Islet precursor cell (in vitro differentiated cells): ENCODE results near the gene KIRREL2.
A peak's percentile ranks its signal among the peaks of the same experiment; 100 is the strongest.
"Not testable (repeated sequence)": the region's sequence is repeated elsewhere in the genome, so short reads cannot be mapped to it uniquely, and the experiment has no call there.

Source experiments
- DNase-seq: peaks from one replicate; pipeline ENCODE4 v3.0.0-alpha.2; 2018

The KIRREL2 gene

GRCh38 chr19:35856546-35857149 lies at the start of gene KIRREL2:
TSS of gene KIRREL2 (plus strand) at chr19:35856911. CDS start at chr19:35857120, 209 bp downstream.
- peak; percentile 70 for DNase-seq

- DNase-seq = no peak
These were observed 49.1 kb upstream of the KIRREL2 start for GRCh38 chr19:35807633-35808032.

DNA sequence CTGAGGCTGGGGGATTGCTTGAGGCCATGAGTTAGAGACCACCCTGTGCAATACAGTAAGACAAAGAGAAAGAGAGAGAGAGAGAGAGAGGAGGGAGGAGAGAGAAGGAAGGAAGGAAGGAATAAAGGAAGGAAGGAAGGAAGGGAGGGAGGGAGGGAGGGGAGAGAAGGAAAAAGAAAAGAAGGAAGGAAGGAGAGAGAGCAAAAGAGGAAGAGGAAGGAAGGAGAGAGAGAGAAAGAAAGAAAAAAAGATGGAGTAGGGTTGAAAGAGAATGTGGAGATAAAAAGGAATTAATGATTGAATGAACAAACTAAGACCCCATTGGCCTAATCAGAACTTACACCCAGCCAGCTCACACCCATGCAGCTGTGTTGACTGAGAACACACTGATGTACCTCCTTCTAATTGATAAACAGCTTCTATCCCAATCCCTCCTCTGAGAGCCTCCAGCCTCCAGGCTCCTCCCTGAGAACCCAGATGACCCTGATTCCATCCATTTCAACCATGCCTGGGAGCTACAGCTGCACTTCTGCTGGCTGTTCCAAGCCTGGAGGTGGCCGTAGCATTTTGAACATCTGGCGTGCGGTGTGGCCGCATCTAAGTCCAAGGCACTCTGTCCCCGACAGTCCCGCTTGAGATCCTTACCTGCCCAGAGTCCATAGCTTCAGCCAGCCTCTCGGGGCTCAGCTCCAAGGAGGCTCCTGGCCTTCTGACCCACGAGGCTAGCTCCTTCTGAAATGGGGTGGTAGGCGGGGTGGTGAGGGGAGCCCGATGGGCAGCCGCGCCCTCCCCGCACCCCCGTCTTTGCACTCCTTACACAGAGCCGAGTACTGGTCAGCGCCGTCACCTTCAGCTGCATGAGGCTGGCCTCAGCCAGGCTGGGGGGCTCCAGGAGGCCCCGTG lies 45.1 kb upstream of the KIRREL2 start:
- DNase-seq = no peak

- no peak for DNase-seq
These were observed 44.3 kb upstream of the KIRREL2 start, which contains the start of gene PRODH2 for GRCh38 chr19:35812220-35813042. TSS of gene PRODH2 (minus strand) at chr19:35812845. CDS start at chr19:35812805, 40 bp downstream.

- DNase-seq = no peak
These were observed 43.4 kb upstream of the KIRREL2 start for GRCh38 chr19:35813043-35813890.

DNA sequence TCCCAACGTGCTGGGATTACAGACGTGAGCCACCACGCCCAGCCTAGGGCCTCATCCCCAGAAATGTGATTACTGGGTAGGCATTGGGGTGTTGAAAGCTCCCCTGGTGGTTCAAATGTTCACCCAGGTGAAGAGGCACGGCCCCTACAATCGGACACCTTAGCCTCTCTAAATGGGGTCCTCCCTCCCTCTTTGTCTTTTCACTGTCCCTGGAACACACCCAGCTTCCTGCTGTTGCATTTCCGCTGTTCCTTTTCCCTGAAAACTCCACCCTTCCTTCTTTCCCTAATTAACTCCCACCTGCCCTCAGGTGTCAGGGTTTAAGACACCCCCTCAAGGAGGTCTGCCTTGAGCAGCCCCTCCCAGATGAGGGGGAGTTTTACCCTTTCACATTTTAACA lies 40.4 kb upstream of the KIRREL2 start:
- no peak for DNase-seq

DNA sequence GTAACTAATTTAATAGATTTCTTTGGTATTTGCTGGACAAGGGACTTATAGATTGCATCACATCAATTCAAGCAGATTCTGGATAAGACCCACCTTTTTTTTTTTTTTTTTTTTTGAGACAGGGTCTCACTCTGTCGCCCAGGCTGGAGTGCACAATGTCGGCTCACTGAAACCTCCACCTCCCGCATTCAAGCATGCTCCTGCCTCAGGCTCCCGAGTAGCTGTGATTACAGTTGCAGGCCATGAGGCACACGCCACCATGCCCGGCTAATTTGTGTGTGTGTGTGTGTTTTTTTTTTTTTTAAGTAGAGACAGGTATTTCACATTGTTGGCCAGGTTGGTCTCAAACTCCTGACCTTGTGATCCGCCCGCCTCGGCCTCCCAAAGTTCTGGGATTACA lies 39.9 kb upstream of the KIRREL2 start:
- DNase-seq = no peak

DNA sequence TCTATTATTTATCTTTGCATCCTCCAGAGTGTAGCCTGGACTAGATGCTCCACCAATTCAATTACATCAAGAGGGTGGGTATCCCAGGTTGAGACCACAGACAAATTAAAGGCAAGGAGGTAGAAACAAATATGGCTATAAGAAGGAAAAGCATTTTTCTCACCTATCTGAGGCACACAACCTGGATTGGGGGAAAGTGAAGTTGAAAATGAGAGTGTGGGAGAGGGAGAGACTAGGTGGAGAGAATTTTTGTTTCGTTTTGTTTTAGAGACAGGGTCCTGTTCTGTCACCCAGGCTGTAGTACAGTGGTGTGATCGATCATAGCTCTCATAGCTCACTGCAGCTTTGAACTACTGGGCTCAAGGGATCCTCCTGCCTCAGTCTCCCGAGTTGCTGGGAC lies 38.3 kb upstream of the KIRREL2 start:
- no peak for DNase-seq

- no peak for DNase-seq
These were observed 34.1 kb upstream of the KIRREL2 start for GRCh38 chr19:35822579-35822978.

- no peak for DNase-seq
These were observed 32.6 kb upstream of the KIRREL2 start for GRCh38 chr19:35824150-35824549.

- DNase-seq = peak; percentile 85
These were observed 27.9 kb upstream of the KIRREL2 start for GRCh38 chr19:35828692-35829301.

GRCh38 chr19:35830986-35831385 lies 25.7 kb upstream of the KIRREL2 start:
- no peak for DNase-seq

- no peak for DNase-seq
These were observed 24.7 kb upstream of the KIRREL2 start for GRCh38 chr19:35832054-35832453.

DNA sequence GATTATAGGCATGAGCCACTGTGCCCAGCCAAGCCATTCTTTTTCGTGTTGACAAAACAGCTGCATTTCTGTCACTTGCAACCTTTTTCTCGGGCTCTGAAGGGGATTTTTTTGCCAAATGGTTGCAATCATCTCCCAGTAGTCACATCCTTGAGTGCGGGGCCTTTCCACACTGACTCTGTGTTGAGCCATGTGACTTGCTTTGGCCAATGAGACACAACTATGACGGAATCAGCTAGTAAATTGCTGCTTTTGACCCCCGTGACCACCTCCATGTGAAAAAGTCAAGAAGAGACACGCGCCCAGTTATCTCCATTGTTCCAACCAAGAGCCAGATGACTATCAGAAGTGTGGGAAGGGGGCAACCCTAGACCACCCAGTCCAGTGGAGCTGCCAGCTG lies 22.7 kb upstream of the KIRREL2 start:
- DNase-seq = no peak

DNA sequence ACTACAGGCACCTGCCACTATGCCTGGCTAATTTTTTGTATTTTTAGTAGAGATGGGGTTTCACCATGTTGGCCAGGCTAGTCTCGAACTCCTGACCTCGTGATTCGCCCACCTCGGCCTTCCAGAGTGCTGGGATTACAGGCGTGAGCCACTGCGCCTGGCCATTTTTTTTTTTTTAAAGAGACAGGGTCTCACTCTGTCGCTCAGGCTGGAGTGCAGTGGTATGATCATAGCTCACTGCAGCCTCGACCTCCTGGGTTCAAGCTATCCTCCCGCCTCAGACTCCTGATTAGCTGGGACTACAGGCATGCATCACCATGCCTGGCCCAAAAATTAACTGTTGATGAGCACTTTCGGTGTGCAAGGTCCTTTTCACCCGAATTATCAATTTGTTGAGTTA lies 20.6 kb upstream of the KIRREL2 start:
- not testable (repeated sequence) for DNase-seq

GRCh38 chr19:35841961-35842595 lies 14.6 kb upstream of the KIRREL2 start:
- no peak for DNase-seq

GRCh38 chr19:35842666-35843272 lies 13.9 kb upstream of the KIRREL2 start:
- DNase-seq = no peak

- DNase-seq = peak; percentile 86
These were observed 12.8 kb upstream of the KIRREL2 start for GRCh38 chr19:35843676-35844481.

GRCh38 chr19:35844482-35845214 lies 12.1 kb upstream of the KIRREL2 start:
- DNase-seq = no peak
